Muscle layer of duodenum (tissue), 2 donors: ENCODE measurements around the gene ECHS1.
A peak's percentile ranks its signal among the peaks of the same experiment; 100 is the strongest.
"Not testable (repeated sequence)": the region's sequence is repeated elsewhere in the genome, so short reads cannot be mapped to it uniquely, and the experiment has no call there.

ENCODE experiments used
- H3K27ac ChIP-seq: one replicate; pipeline ENCODE4 v1.7.0; 2013; ENCODE audit warnings: mild to moderate bottlenecking, low read length
- H3K27me3 ChIP-seq: one replicate; pipeline ENCODE4 v1.7.0; 2013; ENCODE audit warnings: low read depth, mild to moderate bottlenecking, control low read depth, low read length
- H3K36me3 ChIP-seq, 2 donors: one replicate each; pipeline ENCODE4 v1.7.0; 2013; ENCODE audit warnings: low read length in 2 of 2, control low read depth in 1 of 2, mild to moderate bottlenecking in 1 of 2; ENCODE audit not compliant: insufficient read depth in 2 of 2, control insufficient read depth in 1 of 2
- H3K4me1 ChIP-seq, 2 donors: one replicate each; pipeline ENCODE4 v1.7.0; 2013; ENCODE audit warnings: low read length in 2 of 2, mild to moderate bottlenecking in 2 of 2, control low read depth in 1 of 2, moderate library complexity in 1 of 2; ENCODE audit not compliant: insufficient read depth in 2 of 2, control insufficient read depth in 1 of 2
- H3K4me3 ChIP-seq, 2 donors: one replicate each; pipeline ENCODE4 v1.7.0; 2013; ENCODE audit warnings: low read length in 2 of 2, low read depth in 1 of 2, mild to moderate bottlenecking in 1 of 2
- H3K9me3 ChIP-seq, 2 donors: one replicate each; pipeline ENCODE4 v1.7.0; 2013; ENCODE audit warnings: low read length in 2 of 2, control low read depth in 1 of 2, mild to moderate bottlenecking in 1 of 2; ENCODE audit not compliant: control insufficient read depth in 1 of 2
- donor health status: healthy.

Gene ECHS1

DNA sequence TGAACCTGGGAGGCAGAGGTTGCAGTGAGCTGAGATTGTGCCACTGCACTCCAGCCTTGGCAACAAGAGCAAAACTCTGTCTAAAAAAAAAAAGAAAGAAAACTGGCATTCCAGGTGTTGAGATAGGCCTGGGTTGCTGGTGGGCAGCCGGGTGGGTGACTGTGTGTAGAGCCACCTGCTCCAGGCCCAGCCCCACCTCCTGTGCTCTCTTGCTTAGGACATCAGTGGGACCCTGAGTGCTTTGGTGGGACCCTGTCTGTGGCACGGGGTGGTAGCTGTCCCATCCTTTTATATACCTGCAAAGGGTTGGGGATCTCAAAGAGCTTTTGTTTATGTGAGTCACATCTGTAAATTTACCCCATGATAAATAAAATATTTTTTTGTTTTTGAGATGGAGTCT lies 12.1 kb upstream of the ECHS1 start:
- peaks cover 0 to under 1% of the 10 kb centered on the region in 2 donors for H3K4me1 ChIP-seq
- H3K27ac ChIP-seq, result no peak overlapping the region
- no peak overlapping the region for H3K4me3 ChIP-seq
- H3K27me3 ChIP-seq, result no peaks in the 10 kb centered on the region
- no peaks in the 10 kb centered on the region for H3K36me3 ChIP-seq
- H3K9me3 ChIP-seq, result no peaks in the 10 kb centered on the region

DNA sequence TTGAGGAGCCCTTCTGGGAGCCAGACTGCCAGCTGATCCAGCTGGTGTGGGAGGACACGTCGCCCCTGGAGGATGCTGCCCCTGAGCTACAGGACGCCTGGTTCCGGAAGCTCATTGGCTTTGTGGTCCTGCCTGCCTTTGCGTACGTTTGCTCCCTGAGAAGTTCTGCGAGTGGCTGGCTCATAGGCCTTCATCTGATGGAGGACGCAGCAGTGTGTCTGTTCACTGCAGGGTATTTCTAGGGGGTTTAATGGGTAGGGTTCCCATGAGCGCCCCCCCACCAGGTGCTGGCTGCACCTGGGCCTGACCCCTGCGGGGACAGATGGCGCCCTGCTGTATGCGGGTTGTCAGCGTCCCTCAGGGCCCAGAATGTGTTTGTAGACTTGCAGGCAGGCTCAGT lies 10.9 kb upstream of the ECHS1 start:
- no peaks in the 10 kb centered on the region for H3K36me3 ChIP-seq
- H3K27ac ChIP-seq, result no peak overlapping the region
- H3K4me1 ChIP-seq, result peaks cover 0 to 10% of the 10 kb centered on the region in 2 donors

DNA sequence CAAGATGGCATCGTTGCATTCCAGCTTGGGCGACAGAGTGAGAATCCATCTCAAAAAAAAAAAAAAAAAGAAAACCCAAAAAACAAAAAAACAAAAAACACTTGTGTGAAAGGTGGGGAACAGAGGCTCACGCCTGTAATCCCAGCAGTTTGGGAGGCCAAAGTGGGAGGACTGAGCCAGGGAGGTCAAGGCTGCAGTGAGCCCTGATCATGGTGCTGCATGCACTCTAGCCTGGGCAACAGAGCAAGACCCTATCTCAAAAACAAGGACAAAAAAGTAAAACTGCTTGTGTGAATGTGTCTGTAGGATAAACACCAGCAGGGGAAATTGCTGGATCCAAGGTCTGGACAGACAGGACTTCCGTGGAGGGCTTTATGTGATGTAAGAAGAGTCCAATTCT lies 10.4 kb upstream of the ECHS1 start:
- Histone ChIP-seq H3K4me1 (peaks cover 0 to 10% of the 10 kb centered on the region in 2 donors), H3K4me3 (no peak overlapping the region), H3K27ac (no peak overlapping the region), H3K36me3 (no peaks in the 10 kb centered on the region), H3K27me3 (no peaks in the 10 kb centered on the region), H3K9me3 (no peaks in the 10 kb centered on the region)

More for the DNA sequence above, 10.9 kb upstream of the ECHS1 start:
- H3K9me3 ChIP-seq, result no peaks in the 10 kb centered on the region
- H3K4me3 ChIP-seq, result no peak overlapping the region
- H3K27me3 ChIP-seq, result no peaks in the 10 kb centered on the region

DNA sequence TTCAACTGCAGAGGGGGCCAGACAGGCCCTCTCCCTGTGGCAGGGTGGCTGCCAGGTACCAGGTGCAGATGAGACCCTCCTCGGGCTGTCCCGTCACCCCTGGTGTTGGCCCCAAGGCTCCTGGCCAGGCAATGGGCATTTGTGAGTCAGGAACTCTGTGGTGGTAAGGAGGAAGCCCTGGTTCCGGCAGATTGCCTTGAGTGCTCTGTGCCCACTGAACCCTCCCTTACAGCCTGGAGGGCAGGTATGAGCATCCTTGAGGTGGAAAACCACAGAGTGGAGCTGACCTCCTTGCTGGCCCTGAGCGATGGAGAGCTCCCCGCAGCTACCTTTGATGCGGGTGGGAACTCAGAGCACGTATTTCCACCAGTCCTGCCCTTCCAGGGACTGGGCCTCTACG lies 7.9 kb upstream of the ECHS1 start:
- H3K4me3 ChIP-seq, result no peak overlapping the region
- no peaks in the 10 kb centered on the region for H3K27me3 ChIP-seq
- H3K27ac ChIP-seq, result no peak overlapping the region
- H3K9me3 ChIP-seq, result no peaks in the 10 kb centered on the region
- H3K4me1 ChIP-seq, result peaks cover 0 to 16% of the 10 kb centered on the region in 2 donors
- no peaks in the 10 kb centered on the region for H3K36me3 ChIP-seq

DNA sequence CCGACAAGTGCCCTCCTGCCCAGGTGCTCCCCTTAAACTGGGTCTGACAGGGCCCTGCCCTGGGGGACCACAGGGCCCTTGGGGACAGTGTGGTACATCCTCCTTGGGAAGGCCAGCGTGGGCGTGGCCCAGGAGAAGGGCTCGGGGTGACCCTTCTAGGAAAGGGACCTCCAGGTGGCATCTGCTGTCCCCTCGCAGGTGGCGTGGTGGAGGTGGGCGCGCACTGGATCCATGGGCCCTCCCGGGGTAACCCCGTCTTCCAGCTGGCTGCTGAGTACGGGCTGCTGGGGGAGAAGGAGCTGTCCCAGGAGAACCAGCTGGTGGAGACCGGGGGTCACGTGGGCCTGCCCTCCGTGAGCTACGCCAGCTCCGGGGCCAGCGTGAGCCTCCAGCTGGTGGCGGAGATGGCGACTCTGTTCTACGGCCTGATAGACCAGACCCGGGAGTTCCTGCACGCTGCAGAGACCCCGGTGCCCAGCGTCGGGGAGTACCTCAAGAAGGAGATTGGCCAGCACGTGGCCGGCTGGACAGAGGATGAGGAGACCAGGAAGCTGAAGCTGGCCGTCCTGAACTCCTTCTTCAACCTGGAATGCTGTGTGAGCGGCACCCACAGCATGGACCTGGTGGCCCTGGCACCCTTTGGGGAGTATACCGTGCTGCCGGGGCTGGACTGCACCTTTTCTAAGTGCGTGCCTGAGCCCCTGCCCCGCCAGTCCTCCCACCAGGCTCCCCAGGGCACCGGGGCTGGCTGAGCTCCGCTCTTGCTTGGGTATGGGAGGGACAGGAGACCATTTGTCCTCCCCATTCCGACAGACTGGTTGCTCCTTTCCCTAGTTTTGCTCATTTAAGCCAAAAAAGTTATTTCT lies 6.9 kb upstream of the ECHS1 start:
- H3K4me3 ChIP-seq, result peak overlapping the region; percentile 42 to 77
- no peaks in the 10 kb centered on the region for H3K27me3 ChIP-seq
- no peak overlapping the region for H3K27ac ChIP-seq
- peaks cover 0 to 16% of the 10 kb centered on the region in 2 donors for H3K4me1 ChIP-seq
- H3K36me3 ChIP-seq, result no peaks in the 10 kb centered on the region
- H3K9me3 ChIP-seq, result no peaks in the 10 kb centered on the region

DNA sequence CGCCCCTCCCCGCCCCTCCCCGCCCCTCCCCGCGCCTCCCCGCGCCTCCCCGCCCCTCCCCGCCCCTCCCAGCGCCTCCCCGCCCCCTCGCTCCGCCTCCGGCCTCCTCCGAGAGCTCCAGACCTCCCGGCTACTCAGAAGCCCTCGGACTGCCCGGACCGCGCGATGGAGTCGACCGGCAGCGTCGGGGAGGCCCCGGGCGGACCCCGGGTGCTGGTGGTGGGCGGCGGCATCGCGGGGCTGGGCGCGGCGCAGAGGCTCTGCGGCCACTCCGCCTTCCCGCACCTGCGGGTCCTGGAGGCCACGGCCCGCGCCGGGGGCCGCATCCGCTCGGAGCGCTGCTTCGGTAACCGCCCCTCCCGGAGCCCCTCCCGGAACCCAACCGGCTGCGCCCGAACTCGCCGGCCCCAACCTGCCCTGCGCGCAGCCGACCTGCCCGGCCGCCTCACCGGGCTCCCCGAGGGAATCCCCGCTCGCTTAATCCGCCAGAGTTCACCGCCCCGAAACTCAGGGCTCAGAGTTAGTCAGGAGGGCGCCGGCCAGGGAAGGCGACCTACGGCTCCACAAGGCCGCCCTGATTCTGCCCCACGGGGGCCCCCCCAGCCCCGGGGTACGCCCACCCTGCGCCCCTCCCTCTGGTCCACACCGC lies 6.1 kb upstream of the ECHS1 start, which contains the start of gene PAOX:
PAOX (plus strand) TSS at position 111 of the 649 bp plus-strand sequence; CDS start at position 166, 55 bp downstream.
- H3K27ac ChIP-seq, result no peak within 1 kb of the TSS
- peak within 1 kb of the TSS; percentile 69 to 91 for H3K4me3 ChIP-seq
- H3K9me3 ChIP-seq, result no peaks in the 10 kb centered on the region
- H3K27me3 ChIP-seq, result no peaks in the 10 kb centered on the region
- no peaks in the 10 kb centered on the region for H3K36me3 ChIP-seq
- H3K4me1 ChIP-seq, result peaks cover 0 to 19% of the 10 kb centered on the region in 2 donors

DNA sequence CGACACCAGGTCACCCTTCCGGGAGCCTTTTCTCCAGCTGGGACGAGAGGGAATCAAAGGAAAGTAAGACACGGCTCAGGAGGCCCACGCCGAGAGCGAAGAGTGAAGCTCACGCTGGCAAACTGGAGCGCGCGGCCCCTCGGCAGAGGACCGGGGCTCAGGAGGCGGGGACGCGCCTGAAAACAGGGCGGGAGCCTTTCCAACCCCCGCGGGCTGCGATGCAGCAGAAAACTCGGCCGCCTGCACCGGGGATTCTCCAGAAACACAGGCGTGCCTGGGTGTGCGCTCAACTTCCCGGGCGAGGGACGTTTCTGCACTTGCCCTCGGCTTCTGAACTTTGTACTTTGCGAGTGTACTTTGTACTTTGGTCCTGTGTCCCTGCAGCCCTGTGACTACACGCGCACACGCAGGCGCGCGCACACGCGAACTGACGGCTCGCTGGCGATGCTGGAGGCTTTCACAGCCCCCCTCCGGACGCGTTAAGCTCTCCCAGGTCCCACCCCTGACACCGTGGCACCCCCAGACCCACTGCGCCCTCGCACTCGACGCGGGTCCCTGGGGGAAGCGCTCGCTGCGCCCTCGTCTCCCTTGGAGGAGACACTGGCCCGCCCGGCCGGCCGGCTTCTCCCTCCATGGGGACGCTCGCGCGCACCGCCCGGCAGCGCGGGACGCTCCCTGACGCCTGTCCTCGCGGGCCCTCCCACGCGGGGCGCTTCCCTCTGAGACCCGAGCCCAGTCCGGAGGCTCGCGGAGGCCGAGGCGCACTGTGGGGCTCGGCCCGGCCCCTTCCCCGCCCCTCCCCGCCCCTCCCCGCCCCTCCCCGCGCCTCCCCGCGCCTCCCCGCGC lies 5.3 kb upstream of the ECHS1 start:
- Histone ChIP-seq H3K27me3 (no peaks in the 10 kb centered on the region), H3K4me1 (peaks cover 0 to 22% of the 10 kb centered on the region in 2 donors), H3K9me3 (no peaks in the 10 kb centered on the region), H3K4me3 (peak overlapping the region; percentile 69 to 91), H3K27ac (no peak overlapping the region), H3K36me3 (no peaks in the 10 kb centered on the region)

DNA sequence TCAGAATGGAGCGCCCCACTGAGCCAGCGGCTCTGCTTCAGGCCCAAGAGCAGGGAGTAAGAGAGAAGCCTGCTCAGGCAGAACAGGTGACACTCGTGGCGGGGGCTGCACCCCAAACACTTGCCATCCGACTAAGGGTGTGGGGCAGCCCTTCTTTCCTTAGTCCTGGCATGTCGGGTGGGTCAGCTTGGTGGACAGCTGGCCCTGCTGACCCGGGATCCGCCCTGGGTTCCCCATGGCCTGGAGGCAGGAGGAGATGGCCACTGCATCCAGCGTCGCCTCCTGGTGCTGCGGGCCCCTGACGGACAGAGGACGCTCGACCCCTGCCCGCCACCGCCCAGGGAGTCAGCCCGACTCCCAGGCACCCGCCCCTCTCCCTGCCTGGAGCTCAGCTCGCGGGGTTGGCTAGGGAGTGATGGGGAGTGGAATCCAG lies 4.7 kb upstream of the ECHS1 start:
- no peaks in the 10 kb centered on the region for H3K27me3 ChIP-seq
- H3K4me1 ChIP-seq, result peaks cover 0 to 22% of the 10 kb centered on the region in 2 donors
- no peaks in the 10 kb centered on the region for H3K36me3 ChIP-seq
- H3K27ac ChIP-seq, result no peak overlapping the region
- peak overlapping the region; percentile 69 to 91 for H3K4me3 ChIP-seq
- H3K9me3 ChIP-seq, result no peaks in the 10 kb centered on the region

DNA sequence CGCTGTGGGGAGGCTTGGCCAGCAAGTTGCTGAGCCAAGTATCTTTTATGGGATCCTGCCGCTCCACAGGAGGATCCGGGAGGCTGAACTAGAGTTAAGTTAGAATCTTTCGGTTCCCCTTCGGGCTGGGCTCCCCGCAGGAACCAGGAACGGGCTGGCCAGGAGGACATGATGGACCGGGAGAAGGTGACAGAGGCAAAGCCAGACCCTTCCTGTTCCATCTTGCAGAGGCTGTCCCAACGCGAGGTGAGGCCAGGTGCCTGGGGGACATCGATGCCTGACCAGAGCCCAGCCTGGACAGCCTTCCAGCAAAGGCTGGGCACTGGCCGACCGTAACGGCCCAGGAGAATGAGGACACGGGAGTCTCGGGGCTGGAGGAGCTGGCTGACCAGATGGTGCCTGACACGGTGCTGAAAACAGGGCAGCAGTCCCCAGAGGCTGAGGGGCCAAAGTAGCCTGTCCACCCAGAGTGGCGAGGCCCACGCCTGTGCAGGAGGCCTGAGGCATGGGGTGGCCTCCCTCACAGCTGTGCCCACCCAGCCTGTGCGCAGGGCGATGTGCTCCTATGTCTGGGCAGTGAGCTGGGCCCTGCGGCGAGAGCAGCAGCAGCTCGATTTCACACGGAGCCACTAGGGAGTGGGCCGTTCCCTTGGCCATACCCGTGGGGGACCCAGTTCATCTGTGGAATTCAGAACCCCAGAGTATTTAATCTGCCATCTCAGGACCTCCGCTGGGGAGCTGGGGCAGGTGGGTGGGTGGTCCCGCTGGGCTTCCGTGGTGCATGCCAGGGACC lies 4.1 kb upstream of the ECHS1 start:
- H3K4me3 ChIP-seq, result peak overlapping the region in 1 of 2 donors; percentile 91
- H3K27ac ChIP-seq, result no peak overlapping the region
- H3K36me3 ChIP-seq, result no peaks in the 10 kb centered on the region
- peaks cover 0 to 26% of the 10 kb centered on the region in 2 donors for H3K4me1 ChIP-seq
- H3K27me3 ChIP-seq, result no peaks in the 10 kb centered on the region
- H3K9me3 ChIP-seq, result no peaks in the 10 kb centered on the region

DNA sequence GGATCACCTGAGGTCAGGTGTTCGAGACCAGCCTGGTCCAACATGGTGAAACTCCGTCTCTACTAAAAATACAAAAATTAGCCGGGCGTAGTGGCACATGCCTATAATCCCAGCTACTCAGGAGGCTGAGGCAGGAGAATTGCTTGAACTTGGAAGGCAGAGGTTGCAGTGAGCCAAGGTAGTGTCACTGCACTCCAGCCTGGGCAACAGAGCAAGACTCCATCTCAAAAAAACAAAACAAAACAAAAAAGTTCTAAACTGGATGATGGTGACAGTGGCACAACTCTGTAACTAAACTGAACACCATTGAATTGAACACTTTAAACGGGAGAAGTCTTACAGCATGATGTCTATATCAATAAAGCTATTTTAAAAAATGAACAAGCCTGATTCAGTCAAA lies 3.0 kb upstream of the ECHS1 start:
- H3K27me3 ChIP-seq, H3K36me3 ChIP-seq, H3K27ac ChIP-seq, H3K9me3 ChIP-seq, H3K4me3 ChIP-seq: not testable (repeated sequence)
- H3K4me1 ChIP-seq, result peaks cover 0 to 32% of the 10 kb centered on the region in 2 donors
